GM23248 (cell line): ENCODE results near the gene RGL1.

Experiments used
- EZH2 ChIP-seq: fragments of 200-600 bp; sonication (generic); IDR thresholded peaks from 2 replicates; pipeline ENCODE4 v1.6.1; 2018; ENCODE audit warnings: antibody characterized with exemption, mild to moderate bottlenecking; ENCODE audit not compliant: insufficient read depth, poor library complexity, severe bottlenecking
- EZH2phosphoT487 ChIP-seq: fragments of 200-600 bp; sonication (generic); IDR thresholded peaks from 2 replicates; pipeline ENCODE4 v1.6.1; 2018; ENCODE audit warnings: antibody characterized with exemption, moderate library complexity, mild to moderate bottlenecking, low read depth; ENCODE audit not compliant: insufficient read depth

- TF ChIP-seq EZH2phosphoT487: no peak
- no peak for TF ChIP-seq EZH2
These were observed 148.1 kb downstream of the RGL1 start for GRCh38 chr1:183953031-183953430.
